SK-N-SH treated with all-trans-retinoic acid at 6 μM for 48 hours (cell line): ENCODE results near the gene MED27.

Source experiments
- ATAC-seq: fragments of 200-7000 bp; cut with Tn5 transposase; 3 replicates; pipeline ENCODE4 v1.9.1; 2020; ENCODE audit warnings: mild to moderate bottlenecking, moderate library complexity
- BACH2 ChIP-seq: fragments of 250-450 bp; sonication (Bioruptor Pico); IDR thresholded peaks from 2 replicates; pipeline ENCODE4 v1.9.0; 2021; ENCODE audit warnings: mild to moderate bottlenecking, borderline replicate concordance
- CSDC2 ChIP-seq: fragments of 250-450 bp; sonication (Bioruptor Pico); IDR thresholded peaks from 2 replicates; pipeline ENCODE4 v1.5.0; 2020; ENCODE audit warnings: mild to moderate bottlenecking, moderate library complexity
- GLIS3 ChIP-seq: fragments of 250-450 bp; sonication (Bioruptor Pico); IDR thresholded peaks from 2 replicates; pipeline ENCODE4 v1.5.0; 2020; ENCODE audit warnings: mild to moderate bottlenecking, moderate library complexity
- ISL1 ChIP-seq: fragments of 250-450 bp; sonication (Bioruptor Pico); IDR thresholded peaks from 2 replicates; pipeline ENCODE4 v2.1.2; 2022; ENCODE audit warnings: mild to moderate bottlenecking, moderate library complexity
- POU6F1 ChIP-seq: fragments of 250-450 bp; sonication (Bioruptor Pico); IDR thresholded peaks from 2 replicates; pipeline ENCODE4 v1.8.0; 2021; ENCODE audit warnings: low read depth, mild to moderate bottlenecking, moderate library complexity, borderline replicate concordance
- PPARA ChIP-seq: fragments of 250-450 bp; sonication (Bioruptor Pico); IDR thresholded peaks from 2 replicates; pipeline ENCODE4 v1.5.0; 2020; ENCODE audit warnings: mild to moderate bottlenecking, borderline replicate concordance
- RARB ChIP-seq: fragments of 250-450 bp; sonication (Bioruptor Pico); IDR thresholded peaks from 2 replicates; pipeline ENCODE4 v1.8.0; 2021; ENCODE audit warnings: mild to moderate bottlenecking, moderate library complexity
- SNAI2 ChIP-seq: fragments of 250-450 bp; sonication (Bioruptor Pico); IDR thresholded peaks from 2 replicates; pipeline ENCODE4 v1.5.0; 2020; ENCODE audit warnings: mild to moderate bottlenecking, moderate library complexity
- TCF4 ChIP-seq: fragments of 250-450 bp; sonication (Bioruptor Pico); IDR thresholded peaks from 2 replicates; pipeline ENCODE4 v1.8.0; 2021; ENCODE audit warnings: mild to moderate bottlenecking, moderate library complexity, borderline replicate concordance
- TOX ChIP-seq: fragments of 250-450 bp; sonication (Bioruptor Pico); IDR thresholded peaks from 2 replicates; pipeline ENCODE4 v1.8.0; 2021; ENCODE audit warnings: mild to moderate bottlenecking, moderate library complexity, borderline replicate concordance
- ZC3H10 ChIP-seq: fragments of 250-450 bp; sonication (Bioruptor Pico); IDR thresholded peaks from 2 replicates; pipeline ENCODE4 v1.5.1; 2021; ENCODE audit warnings: mild to moderate bottlenecking, moderate library complexity
- ZFP30 ChIP-seq: fragments of 450-650 bp; formaldehyde crosslinking; IDR thresholded peaks from 2 replicates; pipeline ENCODE4 v1.5.0; 2022; ENCODE audit warnings: mild to moderate bottlenecking, moderate library complexity
- ZNF565 ChIP-seq: fragments of 450-650 bp; formaldehyde crosslinking; conservative IDR thresholded peaks from 2 replicates; pipeline ENCODE4 v1.5.0; 2020; ENCODE audit warnings: low read depth, mild to moderate bottlenecking, moderate library complexity
- TF ChIP-seq, protein P1 (sequence below): fragments of 250-450 bp; sonication (Bioruptor Pico); IDR thresholded peaks from 2 replicates; pipeline ENCODE4 v1.5.0; 2020; ENCODE audit warnings: mild to moderate bottlenecking, moderate library complexity
- TF ChIP-seq, protein P2 (sequence below): fragments of 250-450 bp; sonication (Bioruptor Pico); IDR thresholded peaks from 2 replicates; pipeline ENCODE4 v1.5.1; 2021; ENCODE audit warnings: mild to moderate bottlenecking, moderate library complexity

The MED27 gene

DNA sequence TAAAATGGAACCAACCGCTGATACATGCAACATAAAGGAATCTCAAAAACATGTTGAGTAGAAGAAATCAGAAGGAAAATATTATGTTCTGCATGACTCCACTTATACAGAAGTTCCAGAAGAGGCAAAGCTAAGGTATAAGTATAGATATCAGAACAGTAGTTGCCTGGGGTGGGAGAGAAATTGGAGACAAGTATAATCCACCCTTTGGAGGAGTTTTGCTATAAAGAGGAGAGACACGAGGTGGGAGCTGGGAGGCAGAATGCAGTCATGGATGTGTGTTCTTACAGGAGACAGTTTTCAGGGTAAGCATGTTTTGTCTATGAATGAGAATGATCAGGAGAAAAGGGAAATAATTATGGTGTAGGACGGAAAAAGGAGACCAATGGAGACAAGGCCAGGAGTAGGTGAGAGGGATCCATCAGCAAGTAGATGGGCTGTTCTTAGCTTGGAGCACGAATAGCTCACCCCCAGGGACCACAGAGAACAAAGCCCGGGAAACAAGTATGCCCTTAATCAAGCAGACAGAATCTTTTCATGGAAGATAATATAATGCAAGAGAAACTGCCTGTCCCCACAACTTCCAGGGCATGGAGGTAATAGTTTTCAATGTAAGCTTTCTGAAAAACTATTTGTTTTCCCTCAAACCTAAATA is 72.2 kb downstream of the MED27 start:
- no peak for ATAC-seq
- TF ChIP-seq BACH2 (CRISPR knock-in tag) = no peak

GRCh38 chr9:132006677-132007370 is 72.8 kb downstream of the MED27 start:
- no peak for ATAC-seq
- TF ChIP-seq ZC3H10 (CRISPR knock-in tag) (no peak), RARB (no peak), GLIS3 (CRISPR knock-in tag) (no peak), PPARA (CRISPR knock-in tag) (no peak), TCF4 (CRISPR knock-in tag) (no peak; the same call in 1 of the 2 replicates), ZNF565 (no peak)
- TF ChIP-seq, all 23 proteins: peak for 0

DNA sequence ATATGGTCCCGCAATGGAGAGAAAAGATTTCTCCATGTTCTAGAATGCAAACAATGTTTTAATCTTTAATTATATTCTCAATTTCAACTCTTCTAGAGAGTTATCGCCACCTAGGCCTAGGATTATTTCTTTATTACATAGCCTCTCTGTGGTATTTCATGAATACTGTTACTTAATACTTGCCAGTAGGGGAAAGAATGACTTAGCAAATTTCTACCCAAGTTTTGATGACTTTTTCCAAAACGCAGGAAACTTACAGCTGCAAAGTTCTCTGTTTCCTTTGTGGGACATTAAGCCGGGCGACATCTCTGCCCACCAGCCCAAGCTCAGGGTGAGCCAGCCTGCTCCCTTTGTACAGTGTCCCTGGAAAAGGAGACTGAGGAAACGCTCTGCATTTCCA is 73.8 kb downstream of the MED27 start:
- ATAC-seq = no peak

GRCh38 chr9:132004323-132004722 is 75.3 kb downstream of the MED27 start:
- no peak for ATAC-seq
- TF ChIP-seq, protein P1, sequence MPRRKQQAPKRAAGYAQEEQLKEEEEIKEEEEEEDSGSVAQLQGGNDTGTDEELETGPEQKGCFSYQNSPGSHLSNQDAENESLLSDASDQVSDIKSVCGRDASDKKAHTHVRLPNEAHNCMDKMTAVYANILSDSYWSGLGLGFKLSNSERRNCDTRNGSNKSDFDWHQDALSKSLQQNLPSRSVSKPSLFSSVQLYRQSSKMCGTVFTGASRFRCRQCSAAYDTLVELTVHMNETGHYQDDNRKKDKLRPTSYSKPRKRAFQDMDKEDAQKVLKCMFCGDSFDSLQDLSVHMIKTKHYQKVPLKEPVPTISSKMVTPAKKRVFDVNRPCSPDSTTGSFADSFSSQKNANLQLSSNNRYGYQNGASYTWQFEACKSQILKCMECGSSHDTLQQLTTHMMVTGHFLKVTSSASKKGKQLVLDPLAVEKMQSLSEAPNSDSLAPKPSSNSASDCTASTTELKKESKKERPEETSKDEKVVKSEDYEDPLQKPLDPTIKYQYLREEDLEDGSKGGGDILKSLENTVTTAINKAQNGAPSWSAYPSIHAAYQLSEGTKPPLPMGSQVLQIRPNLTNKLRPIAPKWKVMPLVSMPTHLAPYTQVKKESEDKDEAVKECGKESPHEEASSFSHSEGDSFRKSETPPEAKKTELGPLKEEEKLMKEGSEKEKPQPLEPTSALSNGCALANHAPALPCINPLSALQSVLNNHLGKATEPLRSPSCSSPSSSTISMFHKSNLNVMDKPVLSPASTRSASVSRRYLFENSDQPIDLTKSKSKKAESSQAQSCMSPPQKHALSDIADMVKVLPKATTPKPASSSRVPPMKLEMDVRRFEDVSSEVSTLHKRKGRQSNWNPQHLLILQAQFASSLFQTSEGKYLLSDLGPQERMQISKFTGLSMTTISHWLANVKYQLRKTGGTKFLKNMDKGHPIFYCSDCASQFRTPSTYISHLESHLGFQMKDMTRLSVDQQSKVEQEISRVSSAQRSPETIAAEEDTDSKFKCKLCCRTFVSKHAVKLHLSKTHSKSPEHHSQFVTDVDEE (CRISPR knock-in tag) = no peak
- TF ChIP-seq ZFP30 (CRISPR knock-in tag) (no peak), CSDC2 (CRISPR knock-in tag) (no peak), POU6F1 (CRISPR knock-in tag) (no peak), RARB (no peak), TOX (no peak), SNAI2 (no peak), TCF4 (CRISPR knock-in tag) (no peak), BACH2 (CRISPR knock-in tag) (no peak), ZNF565 (no peak), ISL1 (no peak)
- TF ChIP-seq, protein P2, sequence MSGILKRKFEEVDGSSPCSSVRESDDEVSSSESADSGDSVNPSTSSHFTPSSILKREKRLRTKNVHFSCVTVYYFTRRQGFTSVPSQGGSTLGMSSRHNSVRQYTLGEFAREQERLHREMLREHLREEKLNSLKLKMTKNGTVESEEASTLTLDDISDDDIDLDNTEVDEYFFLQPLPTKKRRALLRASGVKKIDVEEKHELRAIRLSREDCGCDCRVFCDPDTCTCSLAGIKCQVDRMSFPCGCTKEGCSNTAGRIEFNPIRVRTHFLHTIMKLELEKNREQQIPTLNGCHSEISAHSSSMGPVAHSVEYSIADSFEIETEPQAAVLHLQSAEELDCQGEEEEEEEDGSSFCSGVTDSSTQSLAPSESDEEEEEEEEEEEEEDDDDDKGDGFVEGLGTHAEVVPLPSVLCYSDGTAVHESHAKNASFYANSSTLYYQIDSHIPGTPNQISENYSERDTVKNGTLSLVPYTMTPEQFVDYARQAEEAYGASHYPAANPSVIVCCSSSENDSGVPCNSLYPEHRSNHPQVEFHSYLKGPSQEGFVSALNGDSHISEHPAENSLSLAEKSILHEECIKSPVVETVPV = no peak

More for the DNA sequence above, 73.8 kb downstream of the MED27 start:
- TF ChIP-seq POU6F1 (CRISPR knock-in tag) = no peak
- TF ChIP-seq, protein P1 (CRISPR knock-in tag) = no peak
